A549 (cell line): ENCODE measurements around the gene SIM2.

ENCODE experiments used
- CTCF ChIP-seq: fragments of >200 bp; sonication (Bioruptor Twin); formaldehyde crosslinking; IDR thresholded peaks from 3 replicates; pipeline ENCODE4 v1.5.1; 2016
- EHMT2 ChIP-seq: fragments of 200-600 bp; sonication (generic); IDR thresholded peaks from 2 replicates; pipeline ENCODE4 v1.6.1; 2016; ENCODE audit warnings: antibody characterized with exemption, low read depth, mild to moderate bottlenecking, moderate library complexity
- RCOR1 ChIP-seq: fragments of 150-350 bp; IDR thresholded peaks from 2 replicates; pipeline ENCODE4 v1.6.1; 2014; ENCODE audit warnings: antibody characterized with exemption, low read length, low read depth
- SMC3 ChIP-seq: fragments of >200 bp; sonication (Bioruptor Twin); formaldehyde crosslinking; IDR thresholded peaks from 3 replicates; pipeline ENCODE4 v1.6.1; 2018; ENCODE audit warnings: inconsistent platforms

- TF ChIP-seq CTCF: no peak
- TF ChIP-seq EHMT2: no peak
- TF ChIP-seq SMC3: no peak
- TF ChIP-seq RCOR1: no peak
These were observed 86.0 kb downstream of the SIM2 start for GRCh38 chr21:36784947-36785346.
